ENCODE data around the gene SHISA9. TPM values are rescaled to one million over a fixed set of nuclear protein-coding genes. Genes with fewer than 3 reads are reported as not detected.

SHISA9 gene
- total RNA-seq, 1 donor from 2014 or later: 14.7 TPM

- no peak for DNase-seq
These were observed 179.1 kb downstream of the SHISA9 start for GRCh38 chr16:13080531-13080930.

- no peak for DNase-seq
These were observed 180.5 kb downstream of the SHISA9 start for GRCh38 chr16:13081825-13082331.

DNA sequence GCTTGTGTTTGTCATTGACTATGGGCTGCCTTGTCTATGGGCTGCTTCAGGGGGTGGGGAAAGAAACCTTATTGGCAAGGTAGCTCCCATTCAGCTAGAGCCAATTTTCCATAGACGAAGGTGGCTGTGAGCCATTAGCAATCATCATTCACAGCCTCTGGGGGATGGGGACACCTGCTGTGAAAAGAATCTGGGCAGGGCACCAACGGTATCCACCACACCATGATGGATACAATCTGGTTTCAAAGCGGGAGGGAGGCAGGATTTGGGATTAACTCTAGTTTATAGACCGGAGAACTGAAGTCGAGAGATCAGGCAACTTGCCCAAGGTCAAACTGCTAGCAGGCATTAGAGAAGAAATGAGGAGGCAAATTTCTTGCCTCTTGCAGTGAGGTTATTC is 182.3 kb downstream of the SHISA9 start:
- DNase-seq: no peak

DNA sequence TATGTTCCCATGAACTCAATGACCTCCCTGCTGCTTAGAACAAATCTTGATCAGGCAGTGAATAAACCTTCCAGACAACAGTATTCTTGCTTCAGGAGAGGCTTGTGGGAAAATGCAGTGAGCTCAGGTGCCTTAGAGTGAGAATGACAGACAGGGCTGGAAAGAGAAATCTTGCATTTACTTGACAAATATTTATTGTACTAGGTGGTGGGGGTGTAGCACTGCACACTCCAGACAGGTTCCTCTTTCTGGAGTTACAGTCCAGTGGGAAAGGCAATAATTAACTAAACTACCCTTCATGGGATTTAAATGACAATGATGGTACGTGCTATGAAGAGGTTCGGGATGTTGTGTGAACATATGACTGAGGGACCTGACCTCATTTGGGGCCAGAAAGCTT is 182.9 kb downstream of the SHISA9 start:
- DNase-seq: no peak

DNA sequence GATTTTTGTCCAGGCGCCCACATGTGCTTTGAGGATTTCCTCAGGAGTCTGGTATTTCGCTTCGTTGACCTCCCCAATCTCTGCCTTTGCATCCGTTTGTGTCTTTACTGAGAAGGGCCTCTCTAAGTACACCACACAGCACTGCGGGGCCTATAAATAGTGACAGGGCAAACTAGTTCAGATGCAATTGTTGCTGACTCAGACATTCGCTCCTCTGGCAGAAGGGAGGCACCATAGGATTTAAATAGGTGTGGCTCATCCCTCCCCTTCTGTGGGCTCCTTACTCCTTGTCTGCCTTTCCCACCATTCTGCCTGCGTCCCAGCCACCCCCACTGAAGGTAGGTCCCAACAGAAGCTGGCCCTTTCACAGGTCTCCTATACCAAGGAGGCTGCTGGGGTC is 192.3 kb downstream of the SHISA9 start:
- DNase-seq: no peak

DNA sequence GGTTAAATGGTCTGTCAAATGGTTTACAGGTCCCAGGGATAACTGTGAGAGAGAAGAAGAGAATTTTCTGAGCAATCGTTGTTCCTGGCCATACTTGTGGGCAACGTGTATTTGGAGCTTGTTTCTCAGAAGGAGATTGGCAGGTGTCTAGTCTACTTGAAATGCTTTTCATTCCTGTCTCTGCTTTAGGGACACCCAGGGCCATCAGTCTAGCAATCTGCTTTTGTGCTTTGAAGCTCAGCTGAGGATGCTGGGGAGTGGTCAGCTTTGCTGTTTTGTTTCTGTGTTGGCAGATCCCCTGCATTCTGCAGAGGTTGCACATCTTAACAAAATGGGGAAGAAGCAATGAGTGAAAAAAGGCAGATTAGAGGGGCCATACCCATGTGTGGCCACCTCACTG is 193.7 kb downstream of the SHISA9 start:
- no peak for DNase-seq

- DNase-seq: no peak
These were observed 197.1 kb downstream of the SHISA9 start for GRCh38 chr16:13098536-13098935.

- no peak for DNase-seq
These were observed 198.4 kb downstream of the SHISA9 start for GRCh38 chr16:13099822-13100221.

- no peak for DNase-seq
These were observed 199.6 kb downstream of the SHISA9 start for GRCh38 chr16:13100970-13101369.

GRCh38 chr16:13101828-13102227 is 200.4 kb downstream of the SHISA9 start:
- no peak for DNase-seq

GRCh38 chr16:13102401-13102800 is 201.0 kb downstream of the SHISA9 start:
- no peak for DNase-seq

- no peak for DNase-seq
These were observed 202.6 kb downstream of the SHISA9 start for GRCh38 chr16:13103831-13104530.

GRCh38 chr16:13104772-13105171 is 203.4 kb downstream of the SHISA9 start:
- no peak for DNase-seq

GRCh38 chr16:13105427-13105826 is 204.0 kb downstream of the SHISA9 start:
- no peak for DNase-seq

GRCh38 chr16:13106464-13106863 is 205.1 kb downstream of the SHISA9 start:
- no peak for DNase-seq

DNA sequence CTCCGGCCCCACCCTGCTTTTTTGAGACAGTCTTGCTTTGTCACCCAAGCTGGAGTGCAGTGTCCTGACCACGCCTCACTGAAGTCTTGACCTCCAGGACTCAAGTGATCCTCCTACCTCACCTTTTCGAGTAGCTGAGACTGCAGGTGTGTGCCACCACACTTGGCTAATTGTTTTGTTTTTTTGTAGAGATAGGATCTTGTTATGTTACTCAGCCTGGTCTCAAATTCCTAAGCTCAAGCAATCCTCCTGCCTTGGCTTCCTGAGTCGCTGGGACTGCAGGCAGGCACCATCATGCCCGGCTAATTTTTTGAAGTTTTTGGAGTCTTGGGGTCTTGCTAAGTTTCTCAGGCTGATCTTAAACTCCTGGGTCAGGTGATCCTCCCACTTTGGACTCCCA is 206.7 kb downstream of the SHISA9 start:
- DNase-seq: no peak

DNA sequence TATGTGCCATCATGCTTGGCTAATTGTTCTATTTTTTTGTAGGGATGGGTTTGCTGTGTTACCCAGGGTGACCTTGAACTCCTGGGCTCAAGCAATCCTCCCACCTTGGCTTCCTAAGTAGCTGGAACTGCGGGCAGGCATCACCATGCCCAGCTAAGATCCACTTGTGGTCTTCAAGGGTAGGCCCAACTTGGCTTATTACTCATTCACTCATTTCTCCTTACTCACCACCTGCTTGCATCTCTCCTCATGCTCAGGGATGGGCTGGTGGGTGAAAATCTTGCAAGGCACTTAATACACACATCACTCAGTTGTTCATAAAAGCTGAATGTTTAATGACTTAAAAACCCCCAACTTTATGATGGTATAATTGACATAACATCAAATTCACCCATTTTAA is 207.8 kb downstream of the SHISA9 start:
- DNase-seq: no peak

GRCh38 chr16:13110124-13110796 is 208.9 kb downstream of the SHISA9 start:
- DNase-seq: peak; percentile 42

- DNase-seq: no peak
These were observed 210.3 kb downstream of the SHISA9 start for GRCh38 chr16:13111747-13112146.

DNA sequence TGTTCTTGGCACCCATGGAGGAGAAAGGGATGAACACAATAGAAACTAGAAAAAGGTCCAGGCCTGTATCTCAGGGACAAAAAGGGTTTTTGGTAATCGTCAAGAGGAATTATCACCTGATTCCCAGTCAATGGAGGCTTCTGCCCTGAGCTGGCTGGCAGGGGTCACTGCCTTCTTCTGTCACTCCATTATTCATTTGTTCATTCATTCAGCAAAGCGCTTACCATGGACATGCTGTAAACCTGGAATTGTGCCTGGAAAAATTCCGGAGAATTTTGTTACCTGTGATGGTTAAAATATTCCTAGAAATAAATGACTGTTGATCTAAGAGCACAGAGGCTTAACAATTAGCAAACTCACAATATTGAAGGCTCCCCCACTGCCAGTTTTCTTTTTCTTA is 212.3 kb downstream of the SHISA9 start:
- DNase-seq: no peak

- no peak for DNase-seq
These were observed 216.7 kb downstream of the SHISA9 start for GRCh38 chr16:13118091-13118490.

GRCh38 chr16:13120091-13120490 is 218.7 kb downstream of the SHISA9 start:
- DNase-seq: no peak

GRCh38 chr16:13120557-13120956 is 219.2 kb downstream of the SHISA9 start:
- no peak for DNase-seq

GRCh38 chr16:13123991-13124390 is 222.6 kb downstream of the SHISA9 start:
- no peak for DNase-seq

All from occipital lobe (tissue), 2 donors.